ENCODE results near the gene DAPK1.

The DAPK1 gene

DNA sequence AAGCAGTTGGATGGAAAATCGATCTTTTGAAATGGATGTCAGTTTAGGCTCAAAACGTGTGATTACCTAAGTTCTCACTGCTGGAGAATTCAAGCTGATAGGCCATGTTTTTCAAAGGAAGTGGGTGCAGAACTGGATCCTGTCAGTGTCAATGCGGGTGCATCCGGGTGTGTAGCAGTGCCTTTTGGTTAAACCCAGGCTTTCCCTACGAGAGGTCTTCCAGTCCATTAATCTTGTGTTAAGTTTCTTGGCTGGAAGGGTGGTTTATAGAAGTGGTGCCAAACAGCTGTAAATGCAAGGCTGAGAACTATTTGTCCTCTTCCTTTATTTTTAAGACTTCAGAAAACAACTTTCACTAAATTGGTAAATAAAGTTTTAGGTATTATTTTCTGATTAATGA lies 71.9 kb downstream of the DAPK1 start:
- TF ChIP-seq, protein P1, sequence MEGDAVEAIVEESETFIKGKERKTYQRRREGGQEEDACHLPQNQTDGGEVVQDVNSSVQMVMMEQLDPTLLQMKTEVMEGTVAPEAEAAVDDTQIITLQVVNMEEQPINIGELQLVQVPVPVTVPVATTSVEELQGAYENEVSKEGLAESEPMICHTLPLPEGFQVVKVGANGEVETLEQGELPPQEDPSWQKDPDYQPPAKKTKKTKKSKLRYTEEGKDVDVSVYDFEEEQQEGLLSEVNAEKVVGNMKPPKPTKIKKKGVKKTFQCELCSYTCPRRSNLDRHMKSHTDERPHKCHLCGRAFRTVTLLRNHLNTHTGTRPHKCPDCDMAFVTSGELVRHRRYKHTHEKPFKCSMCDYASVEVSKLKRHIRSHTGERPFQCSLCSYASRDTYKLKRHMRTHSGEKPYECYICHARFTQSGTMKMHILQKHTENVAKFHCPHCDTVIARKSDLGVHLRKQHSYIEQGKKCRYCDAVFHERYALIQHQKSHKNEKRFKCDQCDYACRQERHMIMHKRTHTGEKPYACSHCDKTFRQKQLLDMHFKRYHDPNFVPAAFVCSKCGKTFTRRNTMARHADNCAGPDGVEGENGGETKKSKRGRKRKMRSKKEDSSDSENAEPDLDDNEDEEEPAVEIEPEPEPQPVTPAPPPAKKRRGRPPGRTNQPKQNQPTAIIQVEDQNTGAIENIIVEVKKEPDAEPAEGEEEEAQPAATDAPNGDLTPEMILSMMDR (IDR thresholded peaks at IDR 0.05; ENCODE audit: insufficient read depth, low read depth, low read length, missing control alignments): no peak
- H3K4me3 ChIP-seq (ENCODE audit: low read length): no peak overlapping the region
- DNase-seq (ENCODE audit: low read depth): no peak

DNA sequence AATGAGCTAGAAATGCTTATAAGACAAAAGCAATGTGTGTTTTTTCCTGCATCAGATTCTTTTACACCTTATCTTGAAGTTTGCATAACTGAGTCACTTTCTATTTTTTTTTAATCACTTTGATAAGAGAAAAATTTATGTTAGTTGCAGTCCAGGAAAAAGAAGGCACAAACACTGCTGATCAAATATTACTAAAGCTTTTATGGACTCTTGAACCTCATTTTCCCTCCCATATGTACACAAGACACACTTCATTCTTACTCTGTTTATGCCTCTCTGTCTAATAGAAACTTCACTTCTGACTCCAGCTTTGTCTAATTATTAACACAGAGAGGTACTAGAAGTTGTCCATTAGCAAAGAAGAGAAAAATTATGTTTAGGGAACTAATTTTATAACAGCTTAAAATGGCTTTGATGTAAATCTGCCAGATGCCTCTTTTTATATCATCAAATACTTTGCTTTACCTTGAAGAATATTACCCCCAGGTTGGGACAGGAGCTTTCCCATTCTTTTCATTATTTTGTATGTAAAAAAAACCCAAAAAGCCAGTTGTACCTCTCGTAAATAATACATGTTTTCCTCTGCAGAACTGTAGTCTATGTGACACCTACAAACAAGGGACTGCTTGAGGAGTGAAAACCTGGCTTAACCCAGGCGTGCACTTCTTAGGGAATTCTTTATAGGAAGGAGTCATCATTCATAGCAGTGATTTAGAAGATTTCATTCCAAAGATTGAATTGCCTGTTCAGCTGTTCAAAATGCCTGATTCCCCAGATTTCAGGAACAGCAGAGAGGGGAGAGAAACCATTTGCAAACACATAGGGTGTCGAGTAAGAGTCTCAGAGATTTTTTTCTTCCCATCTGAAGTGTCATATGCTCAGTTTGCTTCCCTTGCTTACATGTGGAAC lies 72.6 kb downstream of the DAPK1 start:
- H3K4me3 ChIP-seq (ENCODE audit: low read length): no peak overlapping the region
- TF ChIP-seq, protein P1 (IDR thresholded peaks at IDR 0.05; ENCODE audit: insufficient read depth, low read depth, low read length, missing control alignments): no peak
- no peak for DNase-seq (ENCODE audit: low read depth)

DNA sequence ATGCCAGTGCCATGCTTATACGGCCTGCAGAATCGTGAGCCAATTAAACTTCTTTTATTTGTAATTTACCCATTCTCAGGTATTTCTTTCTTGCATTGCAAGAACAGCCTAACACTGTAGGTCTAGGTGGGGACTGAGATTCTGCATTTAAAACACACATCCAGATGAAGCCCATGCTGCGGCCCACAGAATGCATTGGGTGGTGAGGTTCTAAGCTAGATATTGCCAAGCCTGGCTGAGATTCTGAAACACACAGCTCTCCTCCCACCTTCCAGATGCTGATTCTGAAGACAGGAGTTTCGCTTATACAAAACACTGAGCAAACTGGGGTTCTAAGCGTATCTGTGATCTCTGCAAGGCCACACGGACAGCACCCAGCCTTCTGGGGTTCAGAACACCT lies 75.1 kb downstream of the DAPK1 start:
- TF ChIP-seq, protein P1 (IDR thresholded peaks at IDR 0.05; ENCODE audit: insufficient read depth, low read depth, low read length, missing control alignments): no peak

DNA sequence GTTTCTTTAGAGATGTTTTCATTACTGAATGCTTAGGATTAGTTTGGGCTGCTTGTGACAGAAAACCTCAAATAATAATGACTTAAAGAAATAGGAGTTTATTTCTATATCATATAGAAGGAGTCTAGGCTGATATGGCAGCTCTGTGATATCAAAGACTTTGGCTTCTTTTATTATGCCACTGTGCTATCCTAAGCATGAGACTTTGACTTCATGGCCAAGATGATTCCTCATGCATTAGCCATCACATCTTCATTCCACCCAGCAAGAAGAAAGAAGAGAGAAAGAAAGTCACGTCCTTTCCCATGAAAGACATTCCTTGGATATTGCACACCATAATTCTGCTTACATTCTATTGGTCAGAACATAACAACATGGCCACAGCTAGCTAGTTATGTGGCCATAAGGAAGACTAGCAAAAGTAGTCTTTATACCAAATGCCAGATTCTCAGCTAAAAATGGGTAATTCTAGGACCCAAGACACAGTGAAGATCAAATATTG lies 76.2 kb downstream of the DAPK1 start:
- no peak overlapping the region for H3K4me3 ChIP-seq (ENCODE audit: low read length)
- no peak for DNase-seq (ENCODE audit: low read depth)
- TF ChIP-seq, protein P1 (IDR thresholded peaks at IDR 0.05; ENCODE audit: insufficient read depth, low read depth, low read length, missing control alignments): no peak

More for the DNA sequence above, 75.1 kb downstream of the DAPK1 start:
- H3K4me3 ChIP-seq (ENCODE audit: low read length): no peak overlapping the region
- DNase-seq (ENCODE audit: low read depth): no peak

DNA sequence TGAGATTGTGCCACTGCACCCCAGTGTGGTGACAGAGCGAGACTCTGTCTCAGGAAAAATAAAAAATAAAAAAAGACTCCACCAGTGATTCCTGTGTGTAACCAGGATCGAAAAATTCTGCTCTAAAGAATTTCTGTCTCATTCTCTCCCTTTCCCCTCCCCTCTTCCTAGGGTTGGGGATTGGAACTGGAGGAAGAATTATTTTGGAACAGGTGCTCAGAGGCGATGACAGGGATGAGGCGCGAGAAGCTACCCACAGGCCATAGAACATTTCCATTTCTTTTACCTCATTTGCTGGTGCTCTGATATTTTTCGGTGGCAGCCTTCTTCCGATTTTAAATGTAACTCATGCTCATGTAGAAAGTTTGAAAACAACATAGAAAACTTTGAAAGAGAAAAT lies 80.1 kb downstream of the DAPK1 start:
- DNase-seq (ENCODE audit: low read depth): no peak
- TF ChIP-seq, protein P1 (IDR thresholded peaks at IDR 0.05; ENCODE audit: insufficient read depth, low read depth, low read length, missing control alignments): no peak
- no peak overlapping the region for H3K4me3 ChIP-seq (ENCODE audit: low read length)

DNA sequence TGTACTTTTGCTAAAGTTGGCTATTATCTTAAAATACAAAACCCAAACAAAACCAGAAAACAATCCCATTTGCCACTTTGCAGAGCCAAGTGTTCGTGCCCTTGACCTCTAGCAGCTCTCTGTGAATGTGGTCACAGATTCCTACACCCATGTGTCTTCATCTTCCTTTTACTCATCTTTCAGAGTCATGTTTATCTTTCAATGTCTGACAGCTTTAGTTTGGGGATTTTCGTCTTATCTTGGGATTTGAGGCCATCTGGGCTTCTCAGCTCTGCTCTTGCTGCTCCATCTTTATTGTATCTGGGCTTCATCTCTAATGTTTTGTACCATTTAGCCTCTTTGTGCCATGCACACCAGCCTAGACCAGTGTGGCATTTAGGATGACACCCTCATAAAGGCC lies 81.0 kb downstream of the DAPK1 start:
- no peak overlapping the region for H3K4me3 ChIP-seq (ENCODE audit: low read length)

More for the DNA sequence above, 81.0 kb downstream of the DAPK1 start:
- TF ChIP-seq, protein P1 (IDR thresholded peaks at IDR 0.05; ENCODE audit: insufficient read depth, low read depth, low read length, missing control alignments): no peak
- no peak for DNase-seq (ENCODE audit: low read depth)

Measured in epithelial cell of esophagus (primary cell).